Loucy (cell line): ENCODE measurements around the gene PHC3.

Experiments used
- CTCF ChIP-seq: fragments of 200-600 bp; sonication (generic); conservative IDR thresholded peaks from 2 replicates; pipeline ENCODE4 v1.5.1; 2014; ENCODE audit warnings: mild to moderate bottlenecking, antibody characterized with exemption, low read length
- EZH2phosphoT487 ChIP-seq: fragments of 200-600 bp; IDR thresholded peaks from 2 replicates; pipeline ENCODE4 v1.6.1; 2018; ENCODE audit warnings: antibody characterized with exemption, mild to moderate bottlenecking, moderate library complexity, borderline replicate concordance

- TF ChIP-seq CTCF = peak; percentile 69
- no peak for TF ChIP-seq EZH2phosphoT487
These were observed 127.3 kb downstream of the PHC3 start for GRCh38 chr3:170054204-170054603.
